Thoracic aorta (tissue), 2 donors: ENCODE measurements around the gene MTREX. TPM values are rescaled to one million over a fixed set of nuclear protein-coding genes. Genes with fewer than 3 reads are reported as not detected.

Source experiments
- ATAC-seq: fragments of 150-250 bp; one replicate; pipeline ENCODE4 v1.8.0; 2017; ENCODE audit warnings: low read depth; ENCODE audit not compliant: insufficient number of reproducible peaks, low FRiP score
- DNase-seq: peaks from one replicate; pipeline ENCODE4 v3.0.0-alpha.2; 2020; ENCODE audit warnings: low spot score
- H3K27ac ChIP-seq, 2 donors: fragments of 200-600 bp; sonication (generic); 1 replicate in 1 of 2; 2 replicates in 1 of 2; pipeline ENCODE4 v1.5.1; 2016; ENCODE audit warnings: mild to moderate bottlenecking in 2 of 2, moderate library complexity in 2 of 2
- H3K27me3 ChIP-seq: fragments of 200-600 bp; sonication (generic); replicated peaks from 2 replicates; pipeline ENCODE4 v1.6.0; 2016; ENCODE audit warnings: mild to moderate bottlenecking; ENCODE audit not compliant: insufficient read depth
- H3K36me3 ChIP-seq: fragments of 200-600 bp; sonication (generic); one replicate; pipeline ENCODE4 v1.5.1; 2016
- H3K4me1 ChIP-seq, 2 donors: fragments of 200-600 bp; sonication (generic); 1 replicate in 1 of 2; 2 replicates in 1 of 2; pipeline versions ENCODE4 v1.5.1 to v1.6.0; 2016; ENCODE audit warnings: low read depth in 2 of 2, mild to moderate bottlenecking in 1 of 2; ENCODE audit not compliant: control insufficient read depth in 1 of 2
- H3K4me3 ChIP-seq: fragments of 200-600 bp; sonication (generic); 2 replicates; pipeline ENCODE4 v1.5.1; 2016; ENCODE audit warnings: mild to moderate bottlenecking
- H3K9me3 ChIP-seq: fragments of 200-600 bp; sonication (generic); 2 replicates; pipeline ENCODE4 v1.5.1; 2016
- total RNA-seq, 2 donors: library from RNA; depleted of rRNA; stranded (reverse); fragments of >200 nt; gene quantifications; one replicate each; pipeline versions ENCODE4 v1.1.0 to v1.2.3, GENCODE V29; 2016
- TF ChIP-seq, protein P1 (sequence below): fragments of 200-600 bp; sonication (generic); IDR thresholded peaks from one replicate; pipeline ENCODE4 v1.5.1; 2019; ENCODE audit warnings: antibody characterized with exemption

Gene MTREX
- total RNA-seq, 2 donors from 2014 or later, result 42.4 to 61.6 TPM

DNA sequence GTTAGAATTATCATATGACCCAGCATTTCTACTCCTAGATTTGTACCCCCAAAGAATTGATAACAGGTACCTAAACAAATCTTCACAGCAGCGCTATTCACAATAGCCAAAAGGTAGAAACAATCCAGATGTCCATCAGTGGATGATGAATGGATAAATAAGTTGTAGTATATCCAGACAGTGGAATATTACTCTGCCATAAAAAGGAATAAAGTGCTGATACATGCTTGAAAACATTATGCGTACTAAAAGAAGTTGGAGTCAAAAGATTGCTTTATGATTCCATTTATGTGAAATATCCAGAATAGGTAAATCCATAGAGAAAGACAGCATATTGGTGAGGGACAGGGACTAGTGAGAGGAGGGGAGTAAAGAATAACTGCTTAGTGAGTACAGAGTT is 26.0 kb downstream of the MTREX start:
- Histone ChIP-seq H3K27ac (no peak overlapping the region), H3K4me3 (no peak overlapping the region), H3K27me3 (no peaks in the 10 kb centered on the region), H3K9me3 (no peaks in the 10 kb centered on the region), H3K4me1 (peaks cover 4 to 5% of the 10 kb centered on the region in 2 donors), H3K36me3 (no peaks in the 10 kb centered on the region)
- ATAC-seq, result no peak
- no peak for DNase-seq
- TF ChIP-seq, protein P1, sequence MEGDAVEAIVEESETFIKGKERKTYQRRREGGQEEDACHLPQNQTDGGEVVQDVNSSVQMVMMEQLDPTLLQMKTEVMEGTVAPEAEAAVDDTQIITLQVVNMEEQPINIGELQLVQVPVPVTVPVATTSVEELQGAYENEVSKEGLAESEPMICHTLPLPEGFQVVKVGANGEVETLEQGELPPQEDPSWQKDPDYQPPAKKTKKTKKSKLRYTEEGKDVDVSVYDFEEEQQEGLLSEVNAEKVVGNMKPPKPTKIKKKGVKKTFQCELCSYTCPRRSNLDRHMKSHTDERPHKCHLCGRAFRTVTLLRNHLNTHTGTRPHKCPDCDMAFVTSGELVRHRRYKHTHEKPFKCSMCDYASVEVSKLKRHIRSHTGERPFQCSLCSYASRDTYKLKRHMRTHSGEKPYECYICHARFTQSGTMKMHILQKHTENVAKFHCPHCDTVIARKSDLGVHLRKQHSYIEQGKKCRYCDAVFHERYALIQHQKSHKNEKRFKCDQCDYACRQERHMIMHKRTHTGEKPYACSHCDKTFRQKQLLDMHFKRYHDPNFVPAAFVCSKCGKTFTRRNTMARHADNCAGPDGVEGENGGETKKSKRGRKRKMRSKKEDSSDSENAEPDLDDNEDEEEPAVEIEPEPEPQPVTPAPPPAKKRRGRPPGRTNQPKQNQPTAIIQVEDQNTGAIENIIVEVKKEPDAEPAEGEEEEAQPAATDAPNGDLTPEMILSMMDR, result no peak

DNA sequence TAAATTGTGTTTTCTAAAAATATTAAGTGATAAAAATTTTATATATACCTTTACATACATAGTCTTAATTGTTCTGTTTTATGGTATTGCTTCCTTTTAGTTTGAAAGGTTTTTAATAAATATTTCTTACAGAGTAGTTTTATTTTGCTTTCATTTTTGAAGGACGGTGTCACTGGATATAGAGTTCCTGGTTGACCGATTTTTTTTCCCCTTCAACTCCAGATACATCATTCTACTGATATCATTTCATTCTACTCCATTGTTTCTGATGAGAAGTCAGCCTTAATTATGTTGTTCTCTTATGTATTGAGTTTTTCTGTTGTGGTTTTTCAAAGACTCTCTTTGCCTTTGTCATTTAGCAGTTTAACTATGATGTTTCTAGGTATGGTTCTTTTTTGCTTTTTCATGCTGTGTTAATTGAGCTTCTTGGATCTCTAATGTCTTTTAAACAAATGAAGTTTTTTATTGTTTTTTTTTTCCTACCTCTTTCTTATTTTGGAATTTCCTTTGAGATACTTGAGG is 30.4 kb downstream of the MTREX start:
- Histone ChIP-seq H3K9me3 (no peaks in the 10 kb centered on the region), H3K36me3 (no peaks in the 10 kb centered on the region), H3K27ac (peak overlapping the region; percentile 13 to 16), H3K4me1 (peaks cover 0 to 24% of the 10 kb centered on the region in 2 donors), H3K4me3 (peak overlapping the region; percentile 38), H3K27me3 (no peaks in the 10 kb centered on the region)
- DNase-seq (no peak), ATAC-seq (no peak)
- TF ChIP-seq, protein P1, result no peak

DNA sequence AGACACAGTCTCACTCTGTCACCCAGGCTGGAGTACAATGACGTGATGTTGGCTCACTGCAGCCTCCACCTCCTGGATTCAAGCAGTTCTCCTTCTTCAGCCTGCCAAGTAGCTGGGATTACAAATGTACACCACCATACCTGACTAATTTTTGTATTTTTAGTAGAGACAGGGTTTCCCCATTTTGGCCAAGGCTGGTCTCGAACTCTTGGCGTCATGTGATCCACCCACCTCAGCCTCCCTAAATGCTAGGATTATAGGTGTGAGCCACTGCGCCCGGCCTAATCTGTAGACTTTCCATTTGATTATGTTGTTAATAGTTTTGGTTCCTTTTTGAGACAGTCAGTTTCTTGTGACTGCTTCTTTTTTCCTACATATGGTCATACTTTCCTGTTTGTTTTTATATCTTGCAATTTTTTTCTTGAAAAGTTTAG is 31.0 kb downstream of the MTREX start:
- peak overlapping the region in 1 of 2 donors; percentile 13 for H3K27ac ChIP-seq
- H3K9me3 ChIP-seq, result no peaks in the 10 kb centered on the region
- peak; percentile 20 for DNase-seq
- peaks cover 2 to 31% of the 10 kb centered on the region in 2 donors for H3K4me1 ChIP-seq
- H3K27me3 ChIP-seq, result no peaks in the 10 kb centered on the region
- H3K4me3 ChIP-seq, result no peak overlapping the region
- ATAC-seq, result peak; percentile 67
- no peaks in the 10 kb centered on the region for H3K36me3 ChIP-seq
- TF ChIP-seq, protein P1, result no peak

DNA sequence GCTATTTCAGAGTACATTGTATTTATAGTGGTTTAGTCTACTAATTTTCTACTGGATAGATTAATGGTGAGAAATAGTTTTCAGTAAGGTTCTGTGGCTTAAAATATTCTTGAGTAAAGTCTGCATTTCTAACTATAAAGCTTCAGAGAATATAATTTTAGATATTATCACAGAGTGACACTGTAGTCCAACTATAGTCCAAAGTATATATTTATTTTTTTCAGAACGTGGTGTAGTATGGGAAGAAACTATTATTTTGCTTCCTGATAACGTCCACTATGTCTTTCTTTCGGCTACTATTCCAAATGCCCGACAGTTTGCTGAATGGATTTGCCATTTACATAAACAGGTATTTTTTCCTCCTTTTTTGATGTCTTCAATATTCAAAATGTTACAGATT is 35.3 kb downstream of the MTREX start:
- H3K27ac ChIP-seq, result peak overlapping the region; percentile 53 to 69
- H3K4me1 ChIP-seq, result peaks cover 6 to 36% of the 10 kb centered on the region in 2 donors
- H3K27me3 ChIP-seq, result no peaks in the 10 kb centered on the region
- no peaks in the 10 kb centered on the region for H3K9me3 ChIP-seq
- ATAC-seq (no peak), DNase-seq (no peak)
- TF ChIP-seq, protein P1, result no peak
- peaks cover 18% of the 10 kb centered on the region for H3K36me3 ChIP-seq
- H3K4me3 ChIP-seq, result peak overlapping the region; percentile 57

DNA sequence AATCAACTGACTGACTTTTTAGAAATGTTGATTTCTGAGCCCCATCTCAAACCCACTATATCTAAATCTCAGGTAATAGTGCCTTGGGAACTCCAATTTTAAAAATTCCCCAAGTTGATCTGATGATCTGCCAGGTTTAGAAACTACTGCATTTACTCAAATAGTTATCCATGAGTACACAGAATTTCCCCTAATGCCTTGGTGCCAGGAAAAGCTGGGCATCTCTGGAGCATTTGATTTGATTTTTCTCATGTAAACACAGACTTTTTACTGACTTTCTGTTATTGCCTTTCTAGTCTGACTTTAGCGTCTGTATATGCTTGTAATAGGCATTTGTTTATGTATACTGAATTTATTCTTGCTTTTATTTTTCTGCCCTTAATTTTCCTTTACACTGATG is 35.8 kb downstream of the MTREX start:
- Histone ChIP-seq H3K4me3 (peak overlapping the region; percentile 57), H3K36me3 (peaks cover 18% of the 10 kb centered on the region), H3K27ac (peak overlapping the region; percentile 53 to 69), H3K27me3 (no peaks in the 10 kb centered on the region), H3K9me3 (no peaks in the 10 kb centered on the region), H3K4me1 (peaks cover 6 to 31% of the 10 kb centered on the region in 2 donors)
- DNase-seq, result no peak
- ATAC-seq, result no peak
- TF ChIP-seq, protein P1, result no peak
